H1 (cell line): ENCODE measurements around the gene MSANTD7. TPM values are rescaled to one million over a fixed set of nuclear protein-coding genes. Genes with fewer than 3 reads are reported as not detected.

Experiments used
- CTCF ChIA-PET: fragments of 300-600 bp; sonication (Branson Sonifier 250); formaldehyde crosslinking; loops from one replicate; lab custom pipeline; 2021; ENCODE audit not compliant: partially characterized antibody; lab: Charles Lee
- POLR2A ChIA-PET: fragments of 300-600 bp; sonication (Branson Sonifier 250); formaldehyde crosslinking; loops from one replicate; lab custom pipeline; 2021; ENCODE audit warnings: inconsistent platforms; ENCODE audit not compliant: partially characterized antibody; lab: Charles Lee
- DNase-seq, 2 experiments: peaks; one replicate each; pipeline versions ENCODE4 v3.0.0 to v3.0.0-alpha.2; 2010 to 2022; ENCODE audit warnings: low spot score in 2 of 2, low read depth in 1 of 2, mixed read lengths in 1 of 2
- FAIRE-seq: peaks from 2 replicates; lab custom pipeline; 2011; peaks lifted over from hg19 to GRCh38; lab: Jason Lieb, UNC
- H2AFZ ChIP-seq: 2 replicates; pipeline ENCODE4 v1.8.1; 2012; ENCODE audit warnings: low read length, inconsistent platforms
- H2AK5ac ChIP-seq: 2 replicates; pipeline ENCODE4 v1.6.1; 2013; ENCODE audit warnings: low read depth, low read length
- H2BK120ac ChIP-seq: replicated peaks from 2 replicates; pipeline ENCODE3; 2013; ENCODE audit warnings: low read depth, low read length, inconsistent platforms
- H2BK12ac ChIP-seq: 2 replicates; pipeline ENCODE4 v1.6.1; 2013; ENCODE audit warnings: low read depth, low read length
- H2BK15ac ChIP-seq: 2 replicates; pipeline ENCODE4 v1.6.1; 2013; ENCODE audit warnings: low read length
- H2BK20ac ChIP-seq: 2 replicates; pipeline ENCODE4 v1.6.1; 2013; ENCODE audit warnings: low read length
- H2BK5ac ChIP-seq: 2 replicates; pipeline ENCODE4 v1.6.1; 2013; ENCODE audit warnings: low read depth, low read length
- H3K14ac ChIP-seq: 2 replicates; pipeline ENCODE4 v1.6.1; 2013; ENCODE audit warnings: inconsistent platforms; ENCODE audit not compliant: insufficient read length
- H3K18ac ChIP-seq: 2 replicates; pipeline ENCODE4 v1.6.1; 2013; ENCODE audit warnings: low read length; ENCODE audit errors: extremely low read depth
- H3K23ac ChIP-seq: 2 replicates; pipeline ENCODE4 v1.6.1; 2013; ENCODE audit warnings: inconsistent platforms; ENCODE audit not compliant: insufficient read length
- H3K23me2 ChIP-seq: 2 replicates; pipeline ENCODE4 v1.6.1; 2013; ENCODE audit warnings: low read depth, low read length
- H3K27ac ChIP-seq: 2 replicates; pipeline ENCODE4 v1.6.1; 2011; ENCODE audit warnings: low read depth, low read length, inconsistent platforms
- H3K27me3 ChIP-seq, 4 experiments: replicated peaks in 1 of 4; 1 replicate in 1 of 4; 2 replicates in 3 of 4; pipeline versions ENCODE4 v1.6.1 to v1.8.1; 2011 to 2013; ENCODE audit warnings: low read length in 3 of 4, mild to moderate bottlenecking in 3 of 4, inconsistent platforms in 2 of 4, mixed read lengths in 2 of 4, moderate library complexity in 1 of 4; ENCODE audit not compliant: control insufficient read depth in 3 of 4, insufficient read depth in 3 of 4; ENCODE audit errors: extremely low read depth in 1 of 4
- H3K36me3 ChIP-seq, 4 experiments: 2 replicates each; pipeline versions ENCODE4 v1.6.1 to v1.8.1; 2011 to 2013; ENCODE audit warnings: mild to moderate bottlenecking in 4 of 4, low read length in 3 of 4, moderate library complexity in 2 of 4, control low read depth in 1 of 4, inconsistent platforms in 1 of 4; ENCODE audit not compliant: insufficient read depth in 4 of 4, control insufficient read depth in 2 of 4
- H3K4ac ChIP-seq: replicated peaks from 2 replicates; pipeline ENCODE3; 2013; ENCODE audit warnings: low read length, low read depth, mixed read lengths, inconsistent platforms; ENCODE audit not compliant: insufficient read length
- H3K4me1 ChIP-seq, 4 experiments: replicated peaks in 1 of 4; 1 replicate in 1 of 4; 2 replicates in 3 of 4; pipeline versions ENCODE4 v1.6.1 to v1.8.1; 2011 to 2013; ENCODE audit warnings: low read length in 3 of 4, inconsistent platforms in 2 of 4, mixed read lengths in 1 of 4; ENCODE audit not compliant: insufficient read depth in 4 of 4, control insufficient read depth in 3 of 4
- H3K4me2 ChIP-seq, 2 experiments: 2 replicates each; pipeline versions ENCODE4 v1.6.1 to v1.8.1; 2011 to 2013; ENCODE audit warnings: low read depth in 2 of 2, low read length in 2 of 2, control low read depth in 1 of 2, inconsistent platforms in 1 of 2, mild to moderate bottlenecking in 1 of 2; ENCODE audit not compliant: insufficient read depth in 1 of 2
- H3K4me3 ChIP-seq, 4 experiments: fragments of 200-600, 300-600 bp in 1 of 4; sonication (generic), shearing (Covaris generic), sonication (Bioruptor Twin) in 1 of 4; 2 replicates each; pipeline versions ENCODE4 v1.5.1 to v1.8.1; 2011 to 2016; ENCODE audit warnings: low read length in 4 of 4, low read depth in 3 of 4, control low read depth in 2 of 4, inconsistent platforms in 2 of 4, mild to moderate bottlenecking in 2 of 4, mixed read lengths in 1 of 4, moderate library complexity in 1 of 4; ENCODE audit not compliant: insufficient read depth in 2 of 4; ENCODE audit errors: extremely low read depth in 1 of 4
- H3K56ac ChIP-seq: replicated peaks from 2 replicates; pipeline ENCODE3; 2013; ENCODE audit warnings: low read depth, mild to moderate bottlenecking, mixed read lengths, low read length, inconsistent platforms; ENCODE audit not compliant: insufficient read length
- H3K79me1 ChIP-seq: 2 replicates; pipeline ENCODE4 v1.6.1; 2013; ENCODE audit warnings: low read depth, low read length, control low read depth
- H3K79me2 ChIP-seq, 2 experiments: 2 replicates each; pipeline versions ENCODE4 v1.6.1 to v1.8.1; 2012 to 2013; ENCODE audit warnings: low read length in 2 of 2, mild to moderate bottlenecking in 2 of 2, inconsistent platforms in 1 of 2; ENCODE audit not compliant: insufficient read depth in 2 of 2, control insufficient read depth in 1 of 2
- H3K9ac ChIP-seq, 4 experiments: replicated peaks in 1 of 4; 1 replicate in 1 of 4; 2 replicates in 3 of 4; pipeline versions ENCODE4 v1.6.1 to v1.8.1; 2011 to 2013; ENCODE audit warnings: low read depth in 3 of 4, low read length in 3 of 4, control low read depth in 2 of 4, mild to moderate bottlenecking in 2 of 4, moderate library complexity in 2 of 4, inconsistent platforms in 1 of 4; ENCODE audit errors: extremely low read depth in 1 of 4
- H3K9me3 ChIP-seq, 2 experiments: 2 replicates each; pipeline versions ENCODE4 v1.6.1 to v1.8.1; 2012 to 2013; ENCODE audit warnings: mild to moderate bottlenecking in 2 of 2, moderate library complexity in 2 of 2, control low read depth in 1 of 2, inconsistent platforms in 1 of 2, low read depth in 1 of 2, low read length in 1 of 2, mixed read lengths in 1 of 2; ENCODE audit not compliant: insufficient read depth in 2 of 2
- H4K20me1 ChIP-seq, 2 experiments: replicated peaks in 1 of 2; 2 replicates each; pipeline versions ENCODE3 to v1.8.1; 2011 to 2013; ENCODE audit warnings: inconsistent platforms in 2 of 2, low read length in 2 of 2, mild to moderate bottlenecking in 1 of 2; ENCODE audit not compliant: insufficient read depth in 2 of 2, control insufficient read depth in 1 of 2
- H4K5ac ChIP-seq: 2 replicates; pipeline ENCODE4 v1.6.1; 2013; ENCODE audit warnings: low read length, low read depth, mixed read lengths, inconsistent platforms; ENCODE audit not compliant: insufficient read length
- H4K8ac ChIP-seq: 2 replicates; pipeline ENCODE4 v1.8.0; 2013; ENCODE audit warnings: mild to moderate bottlenecking, moderate library complexity, low read length, inconsistent platforms; ENCODE audit not compliant: insufficient read depth; ENCODE audit errors: extremely low read depth
- H4K91ac ChIP-seq: replicated peaks from 2 replicates; pipeline ENCODE3; 2013; ENCODE audit warnings: low read length, mixed read lengths, inconsistent platforms; ENCODE audit not compliant: insufficient read length
- CREB1 ChIP-seq: IDR thresholded peaks from 2 replicates; pipeline ENCODE4 v1.6.1; 2012; ENCODE audit warnings: inconsistent platforms
- NRF1 ChIP-seq: IDR thresholded peaks from 2 replicates; pipeline ENCODE4 v1.6.1; 2011; ENCODE audit warnings: mild to moderate bottlenecking, low read depth, low read length, improper control_type of control experiment
- WGBS, 2 experiments: shearing (Covaris generic) in 1 of 2; methylation state at CpG; one replicate each; pipeline versions ENCODE4 v1.1.6 to v1.1.7; 2013 to 2015; ENCODE audit warnings: low lambda C conversion rate in 2 of 2, mixed read lengths in 2 of 2, inconsistent platforms in 1 of 2, low coverage in 1 of 2, missing lambda C conversion rate in 1 of 2; ENCODE audit not compliant: insufficient replicate concordance in 2 of 2, insufficient coverage in 1 of 2, insufficient read length in 1 of 2; ENCODE audit errors: extremely low coverage in 1 of 2, missing lambda C conversion rate in 1 of 2; 5-methylcytosine and 5-hydroxymethylcytosine counted together
- polyA plus RNA-seq, 7 experiments: library from polyadenylated mRNA; depleted of rRNA in 3 of 7; stranded (reverse) in 5 of 7; unstranded in 2 of 7; fragments of >200 nt in 5 of 7; fragments of 200-250 nt in 2 of 7; gene quantifications; 1 replicate in 5 of 7; 2 replicates in 1 of 7; 4 replicates in 1 of 7; pipeline versions ENCODE4 v1.2.1 to v1.2.3, GENCODE V29; 2011 to 2013; ENCODE audit warnings: missing spikeins in 2 of 7, mixed read lengths in 2 of 7
- total RNA-seq: library from RNA; stranded (reverse); fragmentation: NEBNext Ultra II Directional; extraction: Animal tissue kit (Norgen Biotek cat#: 25700); gene quantifications from 2 replicates; pipeline ENCODE4 v1.2.1, GENCODE V29; 2021

Gene MSANTD7
- total and polyA plus RNA-seq, 2 of the 8 experiments (the other 6 are each of a cell fraction or from before 2014, with no cell fraction given): 5.0 to 15.2 TPM

DNA sequence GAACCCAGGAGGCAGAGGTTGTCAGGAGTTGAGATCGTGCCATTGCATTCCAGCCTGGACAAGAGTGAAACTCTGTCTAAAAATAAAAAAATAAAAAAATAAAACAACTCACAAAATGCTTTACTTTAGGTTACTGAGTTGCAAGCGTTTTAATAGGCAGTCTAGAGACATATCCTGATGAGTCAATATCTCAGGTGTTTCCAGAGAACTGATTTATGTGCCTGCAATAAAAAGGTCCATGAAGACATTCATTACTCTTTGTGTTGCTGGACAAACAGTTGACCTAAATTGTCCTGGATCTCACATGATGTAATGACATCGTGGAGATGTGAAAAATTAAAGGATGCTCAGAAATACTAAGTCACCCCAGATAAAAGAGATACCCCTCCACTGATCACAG lies 31.8 kb upstream of the MSANTD7 start:
- H2AFZ ChIP-seq: no peak overlapping the region
- no peak overlapping the region for H2BK20ac ChIP-seq
- no peak overlapping the region for H3K4me3 ChIP-seq
- H3K79me2 ChIP-seq: no peaks in the 10 kb centered on the region
- no peak overlapping the region for H3K14ac ChIP-seq
- no peaks in the 10 kb centered on the region for H4K20me1 ChIP-seq
- H3K9me3 ChIP-seq: no peaks in the 10 kb centered on the region
- no peak overlapping the region for H3K4me2 ChIP-seq
- 90% methylated on average over 3 of the region's 3 CpGs; no CpG with 5 or more reads in 1 of the 2 experiments for WGBS, 2 experiments
- H2BK5ac ChIP-seq: no peak overlapping the region
- no peak overlapping the region for H2BK12ac ChIP-seq
- H3K27ac ChIP-seq: no peak overlapping the region
- H2BK15ac ChIP-seq: no peak overlapping the region
- no peak overlapping the region for H3K23ac ChIP-seq
- DNase-seq: no peak
- no peaks in the 10 kb centered on the region for H3K36me3 ChIP-seq
- no peaks in the 10 kb centered on the region for H3K23me2 ChIP-seq
- H2AK5ac ChIP-seq: no peak overlapping the region
- H3K4ac ChIP-seq: no peak overlapping the region
- H2BK120ac ChIP-seq: no peak overlapping the region
- POLR2A ChIA-PET: no interaction called here
- 0 out of 7 replicates have a peak, but pooled peaks cover 0 to 2% (median 0%) of the 10 kb centered on the region in 4 experiments for H3K4me1 ChIP-seq
- CTCF ChIA-PET: no interaction called here
- no peak overlapping the region for H3K9ac ChIP-seq
- H4K8ac ChIP-seq: no peak overlapping the region
- TF ChIP-seq NRF1 (no peak), CREB1 (no peak)
- no peak overlapping the region for H4K5ac ChIP-seq
- H3K56ac ChIP-seq: no peak overlapping the region
- no peaks in the 10 kb centered on the region for H3K79me1 ChIP-seq
- H3K18ac ChIP-seq: no peak overlapping the region
- no peak overlapping the region for H4K91ac ChIP-seq
- FAIRE-seq: no peak
- H3K27me3 ChIP-seq: no peaks in the 10 kb centered on the region; a peak in 1 of 7 replicates
